Nephron progenitor cell (in vitro differentiated cells): ENCODE results near the gene C8G.

Experiments
- DNase-seq: peaks from one replicate; pipeline ENCODE4 v3.0.0; 2021
- H3K27ac Mint-ChIP-seq: 2 replicates; pipeline ENCODE4 v1.8.0; 2021; ENCODE audit warnings: mild to moderate bottlenecking, moderate library complexity, mixed read lengths
- H3K27me3 Mint-ChIP-seq: 2 replicates; pipeline ENCODE4 v1.8.0; 2021; ENCODE audit warnings: mild to moderate bottlenecking, low read depth, mixed read lengths; ENCODE audit not compliant: poor library complexity
- H3K36me3 Mint-ChIP-seq: 2 replicates; pipeline ENCODE4 v1.8.0; 2021; ENCODE audit warnings: low read depth, mixed read lengths
- H3K4me1 Mint-ChIP-seq: 2 replicates; pipeline ENCODE4 v1.8.0; 2021; ENCODE audit warnings: mixed read lengths
- H3K4me3 Mint-ChIP-seq: 2 replicates; pipeline ENCODE4 v1.8.0; 2021; ENCODE audit warnings: mild to moderate bottlenecking, moderate library complexity, mixed read lengths
- H3K9me3 Mint-ChIP-seq: 2 replicates; pipeline ENCODE4 v1.8.0; 2021; ENCODE audit warnings: mild to moderate bottlenecking, moderate library complexity, mixed read lengths
- CTCF ChIP-seq: fragments of 200-600 bp; sonication (generic); IDR thresholded peaks from 2 replicates; pipeline ENCODE4 v1.5.0; 2021; ENCODE audit warnings: antibody characterized with exemption

C8G gene

GRCh38 chr9:136907011-136907914 lies 37.8 kb upstream of the C8G start:
- H3K36me3 Mint-ChIP-seq, result peaks cover 35% of the 10 kb centered on the region
- DNase-seq, result no peak
- H3K4me3 Mint-ChIP-seq, result no peak overlapping the region
- H3K27me3 Mint-ChIP-seq, result no peaks in the 10 kb centered on the region
- H3K4me1 Mint-ChIP-seq, result no peaks in the 10 kb centered on the region
- no peaks in the 10 kb centered on the region for H3K9me3 Mint-ChIP-seq
- TF ChIP-seq CTCF, result no peak
- H3K27ac Mint-ChIP-seq, result peak overlapping the region; percentile 36

- H3K27me3 Mint-ChIP-seq, result no peaks in the 10 kb centered on the region
- DNase-seq, result no peak
- no peak for TF ChIP-seq CTCF
- no peak overlapping the region for H3K27ac Mint-ChIP-seq
- H3K9me3 Mint-ChIP-seq, result no peaks in the 10 kb centered on the region
- no peak overlapping the region for H3K4me3 Mint-ChIP-seq
- no peaks in the 10 kb centered on the region for H3K4me1 Mint-ChIP-seq
- peaks cover 31% of the 10 kb centered on the region for H3K36me3 Mint-ChIP-seq
These were observed 34.7 kb upstream of the C8G start for GRCh38 chr9:136910197-136910900.

- no peak for TF ChIP-seq CTCF
- peaks cover 34% of the 10 kb centered on the region for H3K36me3 Mint-ChIP-seq
- H3K27me3 Mint-ChIP-seq, result no peaks in the 10 kb centered on the region
- H3K4me3 Mint-ChIP-seq, result no peak overlapping the region
- no peaks in the 10 kb centered on the region for H3K4me1 Mint-ChIP-seq
- H3K27ac Mint-ChIP-seq, result no peak overlapping the region
- no peak for DNase-seq
- H3K9me3 Mint-ChIP-seq, result no peaks in the 10 kb centered on the region
These were observed 34.2 kb upstream of the C8G start for GRCh38 chr9:136910901-136911245.

GRCh38 chr9:136913701-136914438 lies 31.2 kb upstream of the C8G start:
- no peaks in the 10 kb centered on the region for H3K27me3 Mint-ChIP-seq
- H3K27ac Mint-ChIP-seq, result peak overlapping the region; percentile 19
- no peak for TF ChIP-seq CTCF
- no peak for DNase-seq
- H3K4me3 Mint-ChIP-seq, result no peak overlapping the region
- no peaks in the 10 kb centered on the region for H3K9me3 Mint-ChIP-seq
- H3K36me3 Mint-ChIP-seq, result peaks cover 40% of the 10 kb centered on the region
- no peaks in the 10 kb centered on the region for H3K4me1 Mint-ChIP-seq

GRCh38 chr9:136915632-136916329 lies 29.3 kb upstream of the C8G start:
- no peak overlapping the region for H3K27ac Mint-ChIP-seq
- H3K4me3 Mint-ChIP-seq, result no peak overlapping the region
- H3K27me3 Mint-ChIP-seq, result no peaks in the 10 kb centered on the region
- TF ChIP-seq CTCF, result no peak
- no peaks in the 10 kb centered on the region for H3K4me1 Mint-ChIP-seq
- no peaks in the 10 kb centered on the region for H3K9me3 Mint-ChIP-seq
- H3K36me3 Mint-ChIP-seq, result peaks cover 43% of the 10 kb centered on the region
- DNase-seq, result no peak
